Measurements from ENCODE around the gene GZMB.
A peak's percentile ranks its signal among the peaks of the same experiment; 100 is the strongest.

Gene GZMB

GRCh38 chr14:24632761-24633160, 1.2 kb downstream of the GZMB start:
- in situ Hi-C loops (cut with HindIII; ENCODE audit: low sequenced_read_pairs): no loop called here
- H3K4me3 ChIP-seq (ENCODE audit: low read depth, low read length): no peak overlapping the region
- TF ChIP-seq CTCF (IDR thresholded peaks at IDR 0.05; ENCODE audit: low read depth, low read length, missing control alignments): no peak
- DNase-seq (ENCODE audit: low read depth): no peak

- DNase-seq (ENCODE audit: low read depth): no peak
- in situ Hi-C loops (cut with HindIII; ENCODE audit: low sequenced_read_pairs): no loop called here
- no peak for TF ChIP-seq CTCF (IDR thresholded peaks at IDR 0.05; ENCODE audit: low read depth, low read length, missing control alignments)
- H3K4me3 ChIP-seq (ENCODE audit: low read depth, low read length): no peak overlapping the region
These were observed 1.7 kb downstream of the GZMB start for GRCh38 chr14:24632336-24632735.

- in situ Hi-C loops (cut with HindIII; ENCODE audit: low sequenced_read_pairs): no loop called here
- no peak overlapping the region for H3K4me3 ChIP-seq (ENCODE audit: low read depth, low read length)
- DNase-seq (ENCODE audit: low read depth): no peak
- TF ChIP-seq CTCF (IDR thresholded peaks at IDR 0.05; ENCODE audit: low read depth, low read length, missing control alignments): no peak
These were observed 2.1 kb downstream of the GZMB start for GRCh38 chr14:24631749-24632335.

GRCh38 chr14:24630872-24631477, 3.0 kb downstream of the GZMB start:
- peak; percentile 52 for DNase-seq (ENCODE audit: low read depth)
- H3K4me3 ChIP-seq (ENCODE audit: low read depth, low read length): no peak overlapping the region
- in situ Hi-C loops (cut with HindIII; ENCODE audit: low sequenced_read_pairs): no loop called here
- TF ChIP-seq CTCF (IDR thresholded peaks at IDR 0.05; ENCODE audit: low read depth, low read length, missing control alignments): no peak

GRCh38 chr14:24630087-24630871, 3.7 kb downstream of the GZMB start:
- H3K4me3 ChIP-seq (ENCODE audit: low read depth, low read length): no peak overlapping the region
- no peak for TF ChIP-seq CTCF (IDR thresholded peaks at IDR 0.05; ENCODE audit: low read depth, low read length, missing control alignments)
- DNase-seq (ENCODE audit: low read depth): no peak
- in situ Hi-C loops (cut with HindIII; ENCODE audit: low sequenced_read_pairs): no loop called here

GRCh38 chr14:24629521-24629920, 4.5 kb downstream of the GZMB start:
- no peak for TF ChIP-seq CTCF (IDR thresholded peaks at IDR 0.05; ENCODE audit: low read depth, low read length, missing control alignments)
- DNase-seq (ENCODE audit: low read depth): no peak
- H3K4me3 ChIP-seq (ENCODE audit: low read depth, low read length): no peak overlapping the region
- in situ Hi-C loops (cut with HindIII; ENCODE audit: low sequenced_read_pairs): no loop called here
